HG03565 (cell line): ENCODE measurements around the gene AFDN.

Source experiments
- ATAC-seq: cut with Tn5 transposase; IDR thresholded peaks from one replicate; pipeline ENCODE4 v1.9.1; 2021; ENCODE audit warnings: mild to moderate bottlenecking, moderate library complexity; ENCODE audit not compliant: unreplicated experiment

The AFDN gene

DNA sequence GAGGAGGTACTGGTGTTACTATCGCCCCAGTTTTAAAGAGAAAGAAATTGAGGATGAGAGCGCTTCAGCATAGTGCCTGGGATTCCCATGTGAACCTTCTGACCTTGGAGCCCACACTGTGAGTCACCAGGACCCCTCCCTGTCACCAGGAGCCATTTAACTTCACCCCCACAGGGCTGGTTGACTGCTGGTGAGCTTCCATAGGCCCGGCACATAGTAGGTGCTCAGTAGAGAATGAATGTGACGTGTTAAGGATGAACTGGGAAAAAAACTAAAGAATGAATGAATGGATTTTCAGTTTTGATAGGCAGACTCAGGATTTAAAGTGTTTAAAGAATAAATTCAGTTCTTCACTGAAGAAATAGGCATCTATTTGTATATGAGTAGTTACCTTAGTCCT lies 117.4 kb downstream of the AFDN start:
- ATAC-seq: no peak

DNA sequence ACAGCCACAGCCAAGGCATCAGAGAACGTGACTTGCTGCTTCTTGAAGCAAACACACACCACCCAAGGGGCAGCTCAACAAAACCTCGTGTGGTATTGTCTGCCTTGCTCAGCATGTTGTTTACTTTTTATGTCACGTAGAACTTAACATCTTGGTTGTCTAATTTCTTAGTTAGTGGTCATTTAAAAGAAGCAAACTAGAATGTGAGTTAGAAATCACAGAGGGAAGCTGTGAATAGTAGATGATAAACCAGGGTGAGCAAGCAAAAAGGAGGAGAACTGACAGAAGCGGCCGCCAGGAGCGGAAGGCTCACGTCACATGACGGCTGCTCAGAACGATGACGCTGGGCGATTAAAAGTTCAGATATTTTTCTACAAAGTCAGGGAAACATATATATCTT lies 119.3 kb downstream of the AFDN start:
- ATAC-seq: no peak

DNA sequence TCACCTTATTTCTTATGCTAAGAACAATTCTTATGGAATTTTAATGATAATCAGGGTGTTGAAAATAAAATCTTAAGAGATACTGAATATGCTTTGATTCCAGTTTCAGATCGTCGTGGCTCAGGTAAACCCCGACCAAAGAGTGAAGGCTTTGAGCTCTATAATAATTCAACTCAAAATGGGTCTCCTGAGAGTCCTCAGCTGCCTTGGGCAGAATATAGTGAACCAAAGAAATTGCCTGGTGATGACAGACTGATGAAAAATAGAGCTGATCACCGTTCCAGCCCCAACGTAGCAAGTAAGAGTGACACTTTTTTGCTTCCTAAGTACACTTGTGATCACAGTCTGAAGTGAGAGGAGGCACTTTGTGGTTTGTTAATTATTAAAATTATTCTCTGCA lies 119.9 kb downstream of the AFDN start:
- no peak for ATAC-seq

DNA sequence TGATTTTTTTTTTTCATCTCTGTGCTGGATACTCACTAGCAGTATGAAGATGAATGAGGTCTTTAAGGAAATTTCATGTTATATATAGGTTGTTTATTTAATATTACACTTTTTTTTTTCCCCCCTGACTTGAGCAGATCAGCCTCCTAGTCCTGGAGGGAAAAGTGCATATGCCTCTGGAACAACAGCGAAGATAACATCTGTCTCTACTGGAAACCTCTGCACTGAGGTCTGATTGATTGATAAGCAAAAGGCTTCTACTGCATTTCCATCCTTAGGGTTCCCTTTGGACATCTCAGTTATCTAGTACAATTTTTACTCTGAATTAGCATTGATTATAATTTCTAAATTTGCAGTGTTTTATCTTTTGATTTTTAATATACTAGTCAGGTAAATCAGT lies 121.0 kb downstream of the AFDN start:
- no peak for ATAC-seq

DNA sequence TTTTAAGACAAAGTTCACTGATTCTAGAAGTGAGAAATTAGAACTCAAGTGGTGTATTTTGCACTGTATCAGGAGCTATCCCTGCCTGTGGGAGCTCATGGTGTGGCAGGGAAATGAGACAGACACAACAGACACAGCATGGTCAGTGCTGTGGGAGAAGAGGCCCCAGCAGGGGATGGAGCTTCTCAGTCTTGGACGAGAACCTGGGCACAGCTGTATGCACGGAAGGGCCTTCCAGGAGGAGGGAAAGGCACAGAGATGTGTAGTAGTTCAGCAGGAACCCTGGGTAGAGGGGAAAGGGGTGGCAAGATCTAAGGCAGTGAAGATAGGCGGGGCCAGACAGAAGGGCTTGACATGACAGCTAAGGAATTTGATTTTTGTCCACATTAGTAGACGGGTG lies 122.0 kb downstream of the AFDN start:
- ATAC-seq: no peak

DNA sequence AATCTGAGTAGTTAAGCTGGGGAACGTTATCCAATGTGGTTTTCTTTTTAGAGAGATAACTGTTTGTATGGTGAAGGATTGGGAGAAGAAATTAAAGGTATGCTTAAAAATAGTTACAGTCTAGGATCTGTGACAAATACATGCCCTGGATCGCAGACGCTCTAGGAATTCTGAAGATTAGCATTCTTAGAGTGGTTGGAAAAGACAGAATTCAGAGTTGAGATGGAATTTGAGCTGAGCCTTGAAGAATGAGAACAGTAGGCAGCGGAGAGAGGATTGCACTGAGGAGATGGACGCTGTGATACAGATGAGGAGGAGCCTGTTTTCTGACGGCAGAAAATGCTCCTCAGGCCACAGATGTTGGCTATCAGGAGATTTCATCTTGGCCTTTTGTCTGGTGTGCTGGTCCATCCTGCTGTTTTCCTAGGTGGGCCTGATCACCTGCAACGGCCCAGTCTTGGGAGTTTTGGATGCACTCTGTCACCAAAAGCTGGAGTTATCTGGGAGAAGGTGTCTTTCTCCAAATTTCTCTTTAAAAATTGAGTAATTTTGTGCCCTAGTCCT lies 122.5 kb downstream of the AFDN start:
- ATAC-seq: no peak

DNA sequence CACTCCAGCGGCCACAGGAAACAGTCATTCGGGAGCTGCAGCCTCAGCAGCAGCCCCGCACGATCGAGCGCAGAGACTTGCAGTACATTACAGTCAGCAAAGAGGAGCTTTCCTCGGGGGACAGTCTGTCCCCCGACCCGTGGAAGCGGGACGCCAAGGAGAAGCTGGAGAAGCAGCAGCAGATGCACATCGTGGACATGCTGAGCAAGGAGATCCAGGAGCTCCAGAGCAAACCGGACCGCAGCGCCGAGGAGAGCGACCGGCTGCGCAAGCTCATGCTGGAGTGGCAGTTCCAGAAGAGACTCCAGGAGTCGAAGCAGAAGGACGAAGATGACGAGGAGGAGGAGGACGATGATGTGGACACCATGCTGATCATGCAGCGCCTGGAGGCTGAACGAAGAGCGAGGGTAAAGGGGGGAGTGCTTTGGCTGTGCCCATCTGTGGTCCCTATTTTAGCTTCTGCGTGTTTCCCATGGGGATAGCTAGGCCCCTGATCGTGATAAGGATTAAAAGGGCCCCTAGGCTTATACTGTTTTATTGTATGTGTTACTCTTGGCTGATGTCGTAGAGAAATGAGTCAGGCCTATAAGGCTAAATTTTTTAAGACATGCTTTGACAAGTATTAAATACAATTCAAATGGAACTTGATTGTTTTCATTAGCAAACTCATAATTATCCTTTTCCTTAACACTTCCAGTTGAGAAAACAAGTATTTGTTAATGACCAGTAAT lies 125.2 kb downstream of the AFDN start:
- ATAC-seq: no peak

DNA sequence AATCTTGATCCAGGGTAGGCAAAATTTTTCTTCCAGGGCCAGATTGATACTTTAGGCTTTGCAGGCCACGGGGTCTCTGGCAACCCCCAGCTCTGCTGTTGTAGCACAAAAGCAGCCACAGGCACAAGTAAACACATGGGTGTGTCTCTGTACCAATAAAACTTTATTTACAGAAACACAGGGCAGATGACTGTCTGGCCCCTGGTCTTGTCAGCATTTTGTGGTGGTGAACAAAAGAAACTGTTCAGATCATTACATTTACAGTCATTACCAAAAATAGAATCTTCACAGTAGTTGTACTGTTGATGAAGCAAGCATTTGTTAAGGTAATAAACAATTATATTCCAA lies 125.8 kb downstream of the AFDN start:
- no peak for ATAC-seq

DNA sequence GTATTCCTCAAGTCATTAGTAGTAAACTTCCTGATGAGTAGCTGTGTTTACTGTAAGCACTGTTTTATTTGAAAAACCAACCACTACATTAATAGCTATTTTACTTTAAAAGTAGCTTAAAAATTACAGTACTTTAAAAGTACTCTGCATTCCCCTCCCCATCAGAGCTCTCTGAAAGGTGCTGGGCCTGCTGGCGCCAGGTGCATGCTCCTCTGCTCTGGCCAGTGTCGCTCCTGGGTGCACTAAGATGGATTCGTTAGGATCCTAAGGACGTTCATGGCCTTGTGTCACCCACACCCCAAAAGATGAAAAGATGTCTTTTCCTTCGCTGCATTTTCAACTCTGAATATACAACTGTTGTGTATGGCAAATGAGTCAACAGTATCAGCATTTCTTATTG lies 126.8 kb downstream of the AFDN start:
- no peak for ATAC-seq

DNA sequence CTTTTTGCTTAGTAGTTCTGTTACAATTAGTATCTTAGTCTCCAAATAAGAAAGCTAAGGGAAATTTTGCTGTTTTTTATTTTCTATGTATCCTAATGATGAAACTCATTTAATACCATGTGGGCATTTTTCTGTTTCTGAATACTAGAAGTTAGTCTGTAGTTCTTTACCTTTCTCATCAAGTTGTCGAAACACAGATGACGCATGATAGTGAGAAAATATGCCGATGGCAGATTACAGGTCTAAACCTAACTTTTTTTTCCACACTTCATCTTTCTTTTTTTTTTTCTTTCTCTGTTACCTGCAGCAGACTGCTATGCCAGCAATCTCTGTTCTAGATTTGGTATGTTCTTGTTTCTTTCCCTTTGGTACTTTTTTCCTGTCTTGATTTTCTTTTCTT lies 127.4 kb downstream of the AFDN start:
- ATAC-seq: no peak

DNA sequence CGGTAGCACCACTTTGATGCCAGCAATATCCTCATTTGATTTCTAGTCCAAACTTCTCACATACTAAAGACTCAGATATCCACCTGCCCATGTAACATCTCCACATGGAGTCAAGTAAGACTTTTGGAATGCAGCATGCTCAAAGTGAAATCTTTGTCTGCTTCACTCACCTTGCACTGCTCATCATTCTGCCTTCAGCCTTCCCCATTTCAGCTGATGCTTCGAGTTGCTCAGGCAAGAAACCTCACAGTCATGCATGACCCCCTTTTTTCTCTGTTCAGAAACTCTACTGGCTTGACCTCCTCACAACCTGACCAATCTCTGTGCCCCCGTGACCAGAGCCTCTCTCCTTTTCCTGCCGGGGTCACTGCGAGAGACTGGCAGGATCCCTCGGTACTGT lies 129.8 kb downstream of the AFDN start:
- no peak for ATAC-seq

DNA sequence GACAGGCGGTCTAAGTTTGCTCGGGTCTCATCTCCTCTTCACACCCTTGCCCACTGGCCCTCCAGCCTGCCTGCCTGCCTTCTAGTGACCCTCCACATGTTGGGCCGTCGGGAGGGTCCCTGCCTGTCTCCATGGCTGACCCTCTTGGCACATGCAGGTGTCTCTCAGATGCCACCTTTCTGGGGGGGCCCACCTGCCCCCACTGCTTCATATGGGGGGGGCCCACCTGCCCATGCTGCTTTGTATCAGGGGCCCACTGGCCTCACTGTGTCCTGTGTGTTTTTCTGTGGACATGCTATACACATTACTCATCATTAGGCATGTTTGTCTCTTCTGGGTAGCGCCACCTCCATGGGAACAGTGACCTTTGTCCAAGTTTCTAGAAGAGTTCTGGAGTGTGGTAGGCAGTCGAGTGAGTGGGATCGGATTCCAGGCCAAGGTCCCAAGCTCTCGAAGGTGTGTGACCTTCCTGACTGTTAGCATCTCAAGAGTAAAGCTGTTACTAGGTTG lies 130.3 kb downstream of the AFDN start:
- no peak for ATAC-seq

DNA sequence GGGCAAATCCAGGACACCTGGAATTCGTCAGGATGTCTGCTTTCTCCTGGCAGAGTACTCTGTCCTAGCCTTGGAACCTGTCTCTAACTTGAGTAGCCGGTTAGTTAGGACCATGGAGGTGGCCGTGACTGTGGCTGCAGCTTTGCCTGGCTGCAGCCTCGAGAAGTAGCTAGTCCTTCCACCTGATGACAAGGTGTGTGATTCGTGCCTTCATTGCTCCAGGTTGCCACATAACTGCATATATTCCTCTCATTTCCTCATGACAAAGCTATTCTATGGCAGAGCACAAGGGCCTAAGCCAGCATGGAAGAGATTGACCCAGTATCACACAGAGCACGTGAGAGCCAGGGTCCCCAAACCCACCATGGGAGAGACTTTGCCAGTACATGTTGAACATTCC lies 130.9 kb downstream of the AFDN start:
- no peak for ATAC-seq

DNA sequence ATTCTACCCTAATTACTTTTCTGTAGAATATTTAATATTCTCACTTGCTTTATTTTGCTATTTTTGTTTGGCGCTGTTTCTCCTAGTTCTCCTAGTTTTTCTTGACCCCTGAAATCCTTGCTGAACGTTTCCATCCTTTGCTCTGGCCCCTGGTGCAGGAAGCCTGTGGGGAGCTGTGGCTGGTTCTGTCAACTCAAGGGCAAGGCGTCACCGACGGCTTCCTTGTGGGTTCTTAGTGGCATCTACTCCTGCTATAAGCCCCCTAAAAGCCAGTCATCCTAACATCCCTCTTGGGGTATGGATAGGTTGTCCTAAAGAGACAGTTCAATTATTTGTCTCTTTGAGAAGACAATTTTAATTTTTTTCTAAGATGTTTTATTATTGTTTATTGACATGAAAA lies 133.9 kb downstream of the AFDN start:
- no peak for ATAC-seq

DNA sequence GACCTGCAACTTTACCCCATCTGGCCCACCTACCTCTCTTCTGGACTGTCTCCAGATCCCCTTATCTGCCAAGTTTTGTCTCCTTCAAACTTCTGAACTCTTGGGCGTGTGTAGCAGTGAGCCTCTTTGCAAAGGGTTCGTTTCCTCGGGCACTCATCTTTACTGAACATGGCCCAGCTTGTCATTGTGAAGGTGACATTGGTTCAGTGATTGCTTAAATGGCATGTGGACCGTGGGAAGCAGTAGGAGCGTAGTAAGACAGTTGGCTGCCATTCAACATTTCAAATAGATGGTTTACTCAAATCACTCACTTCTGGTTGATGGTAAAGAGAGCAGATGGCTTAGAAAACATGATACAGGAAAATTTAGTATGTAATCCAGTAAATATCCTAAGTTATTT lies 136.0 kb downstream of the AFDN start:
- ATAC-seq: no peak

DNA sequence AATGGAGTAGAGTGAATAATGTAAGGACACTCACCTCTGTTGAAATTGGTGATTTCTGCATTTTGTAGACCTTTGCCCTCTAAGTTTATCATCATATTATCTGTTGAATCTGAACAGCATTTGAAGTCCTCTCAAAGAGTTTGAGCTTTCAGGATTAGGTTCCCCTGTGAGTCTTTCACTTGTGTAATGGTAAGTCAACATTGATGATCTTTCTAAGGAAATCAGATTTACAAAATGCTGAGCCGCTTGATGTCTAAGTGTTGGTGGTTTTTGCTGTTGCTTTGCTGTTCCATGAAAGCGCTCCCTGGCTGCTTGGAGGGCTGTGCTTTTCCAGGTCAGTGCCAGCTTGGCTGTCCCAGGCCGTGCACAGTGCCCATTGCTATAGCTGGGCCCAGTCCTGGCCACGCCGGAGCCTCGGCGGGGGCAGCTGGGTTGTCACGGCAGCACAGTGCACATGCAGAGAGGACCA lies 136.9 kb downstream of the AFDN start:
- ATAC-seq: no peak

DNA sequence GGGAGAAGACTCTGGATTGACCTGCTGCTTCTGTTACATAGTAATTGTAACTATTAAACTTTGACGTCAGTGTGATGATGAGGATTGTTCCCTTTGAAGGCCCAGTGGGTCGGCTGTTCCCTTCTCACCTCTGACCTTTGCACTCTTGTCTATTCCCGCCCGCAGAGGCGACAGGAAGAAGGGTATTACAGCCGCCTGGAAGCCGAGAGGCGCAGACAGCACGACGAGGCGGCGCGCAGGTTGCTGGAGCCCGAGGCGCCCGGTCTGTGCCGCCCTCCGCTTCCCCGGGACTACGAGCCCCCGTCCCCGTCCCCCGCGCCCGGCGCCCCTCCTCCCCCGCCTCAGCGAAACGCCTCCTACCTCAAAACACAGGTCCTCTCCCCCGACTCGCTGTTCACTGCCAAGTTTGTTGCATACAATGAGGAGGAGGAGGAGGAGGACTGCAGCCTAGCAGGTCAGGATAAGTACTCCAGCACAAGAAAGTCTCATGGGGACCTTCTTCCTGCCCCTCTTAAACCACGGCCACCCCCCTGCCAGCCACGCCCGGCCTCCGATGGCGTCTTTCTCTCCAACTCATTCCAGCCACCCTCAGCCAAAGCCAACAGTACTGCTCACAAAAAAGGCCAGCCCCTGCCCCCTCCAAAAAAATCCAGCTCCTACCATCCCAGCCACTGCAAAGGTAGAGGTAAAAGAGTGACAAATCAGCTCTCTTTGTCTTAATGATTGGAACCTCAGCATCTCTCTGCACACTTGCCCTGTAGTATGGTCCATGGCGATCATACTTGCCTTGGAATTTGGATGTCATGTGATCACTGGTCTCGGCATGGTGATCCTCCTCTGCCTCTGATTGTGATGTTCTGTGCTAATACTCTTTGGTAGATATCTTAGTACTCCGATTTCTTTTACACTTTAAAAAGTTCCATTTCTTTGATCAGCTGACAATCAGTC lies 139.2 kb downstream of the AFDN start:
- no peak for ATAC-seq

DNA sequence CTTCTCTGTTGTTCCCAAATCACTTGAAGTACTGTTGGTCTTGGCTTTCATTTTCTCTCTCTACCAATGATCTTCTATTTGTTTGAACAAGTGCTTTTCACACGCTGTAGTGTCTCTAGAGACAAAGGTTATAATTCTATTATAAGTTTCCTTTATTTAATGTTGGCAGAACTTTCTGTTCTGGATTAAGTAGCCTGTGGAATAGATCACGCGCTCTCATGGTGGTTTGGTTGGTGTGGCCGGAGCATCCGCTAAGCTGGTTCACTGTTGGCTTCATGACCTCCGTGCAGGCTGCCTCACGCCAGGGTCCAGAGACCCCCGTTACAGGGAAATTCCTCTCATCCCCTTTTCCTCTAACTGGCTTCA lies 139.8 kb downstream of the AFDN start:
- ATAC-seq: no peak

DNA sequence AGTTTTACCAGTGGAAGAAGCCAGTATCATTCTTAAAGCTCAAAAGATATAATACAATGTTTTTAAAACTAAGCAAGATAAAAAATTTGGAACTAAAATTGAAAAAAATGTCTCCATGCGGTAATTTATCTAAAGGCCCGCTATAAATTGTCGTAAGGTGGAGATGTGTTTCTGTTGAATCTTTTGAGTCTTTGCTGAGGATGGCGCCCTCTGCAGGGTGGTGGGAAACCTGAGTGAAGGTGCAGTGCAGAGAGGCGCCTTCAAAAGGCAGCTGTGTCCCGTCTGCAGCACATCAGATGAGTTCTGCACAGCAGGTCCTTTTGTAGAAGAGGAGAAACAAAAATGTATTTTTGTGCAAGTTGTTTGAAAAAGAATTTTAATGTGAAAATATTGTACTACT lies 141.4 kb downstream of the AFDN start:
- no peak for ATAC-seq

DNA sequence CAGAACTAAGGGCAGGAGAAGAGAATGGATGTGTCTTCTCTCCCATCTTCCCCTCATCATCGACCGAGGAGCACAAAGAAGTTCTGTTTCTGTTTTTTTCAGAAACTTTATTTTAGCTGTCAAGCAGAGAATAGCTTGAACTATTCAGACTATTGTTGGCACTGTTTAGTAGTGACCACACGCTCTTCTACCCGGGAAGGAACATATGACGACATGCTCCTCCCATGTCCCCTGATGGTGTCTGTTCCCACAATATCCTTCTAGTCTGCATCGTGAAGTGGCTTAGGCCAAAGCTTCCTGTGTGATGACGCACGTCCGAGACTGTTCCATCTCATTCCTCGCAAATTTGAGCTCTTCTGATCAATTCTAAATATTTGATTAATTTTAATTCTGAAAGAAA lies 143.5 kb downstream of the AFDN start:
- ATAC-seq: no peak

DNA sequence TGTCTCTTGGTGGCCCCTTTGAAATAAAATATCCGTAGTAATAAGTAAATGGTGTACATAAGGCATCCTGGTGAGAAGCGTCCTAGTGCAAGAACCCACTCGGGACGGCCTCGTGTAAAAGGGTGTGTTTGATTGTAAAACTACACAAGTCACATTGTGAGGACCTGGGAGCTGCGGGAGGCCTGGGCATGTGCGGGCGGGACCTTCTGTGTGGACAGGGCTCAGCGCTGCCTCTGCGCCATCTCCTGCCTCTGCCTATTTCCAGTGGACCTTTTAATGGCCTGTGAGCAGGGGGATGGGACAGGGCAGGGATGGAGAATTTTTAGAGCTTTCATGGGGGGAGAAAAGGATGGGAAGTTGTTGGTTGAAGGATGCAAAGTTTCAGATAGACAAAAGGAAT lies 145.5 kb downstream of the AFDN start:
- no peak for ATAC-seq
